Coronary artery (tissue), 2 donors: ENCODE results near the gene LHFPL3.
A peak's percentile ranks its signal among the peaks of the same experiment; 100 is the strongest.

Experiments
- DNase-seq: peaks from one replicate; pipeline ENCODE4 v3.0.0-alpha.2; 2017; ENCODE audit warnings: low spot score
- H3K27ac ChIP-seq, 2 donors: fragments of 200-600 bp; sonication (generic); one replicate each; pipeline ENCODE4 v1.5.1; 2016 to 2019
- H3K4me3 ChIP-seq: fragments of 200-600 bp; sonication (generic); 2 replicates; pipeline ENCODE4 v1.5.1; 2016; ENCODE audit warnings: mild to moderate bottlenecking, moderate library complexity
- CTCF ChIP-seq: fragments of 200-600 bp; sonication (generic); IDR thresholded peaks from one replicate; pipeline ENCODE4 v1.5.1; 2019; ENCODE audit warnings: antibody characterized with exemption

Gene LHFPL3

DNA sequence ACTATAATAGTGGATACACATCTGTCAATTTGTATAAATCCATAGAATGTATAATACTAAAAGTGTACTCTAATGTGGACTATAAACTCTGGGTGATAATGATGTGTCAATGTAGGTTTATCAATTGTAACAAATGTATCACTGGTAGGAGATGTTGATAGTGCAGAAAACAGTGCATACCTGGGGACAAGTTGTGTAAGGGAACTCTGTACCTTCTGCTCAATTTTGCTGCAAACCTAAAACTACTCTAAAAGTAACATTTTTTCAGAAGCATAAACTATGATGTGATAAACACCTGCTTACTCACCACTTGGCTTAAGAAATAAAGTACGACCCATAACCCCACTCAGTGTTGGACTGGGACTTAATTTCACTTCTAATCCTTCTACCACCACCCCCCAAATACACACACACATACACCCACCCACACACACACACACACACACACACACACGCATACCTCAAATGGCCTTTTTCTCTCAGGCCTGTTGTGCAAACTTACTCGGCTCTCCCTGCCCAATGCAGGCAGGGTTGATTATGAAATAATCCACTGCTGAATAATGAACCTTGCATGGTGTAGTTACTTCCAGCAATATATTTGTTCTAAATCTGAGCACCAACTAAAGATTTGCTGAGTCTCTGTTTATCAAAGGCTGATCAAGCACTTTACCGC is 531.5 kb downstream of the LHFPL3 start:
- H3K4me3 ChIP-seq = no peak overlapping the region
- no peak for TF ChIP-seq CTCF
- H3K27ac ChIP-seq = no peak overlapping the region
- no peak for DNase-seq

GRCh38 chr7:104861729-104862390 is 533.5 kb downstream of the LHFPL3 start:
- Histone ChIP-seq H3K4me3 (no peak overlapping the region), H3K27ac (no peak overlapping the region)
- no peak for TF ChIP-seq CTCF
- no peak for DNase-seq

DNA sequence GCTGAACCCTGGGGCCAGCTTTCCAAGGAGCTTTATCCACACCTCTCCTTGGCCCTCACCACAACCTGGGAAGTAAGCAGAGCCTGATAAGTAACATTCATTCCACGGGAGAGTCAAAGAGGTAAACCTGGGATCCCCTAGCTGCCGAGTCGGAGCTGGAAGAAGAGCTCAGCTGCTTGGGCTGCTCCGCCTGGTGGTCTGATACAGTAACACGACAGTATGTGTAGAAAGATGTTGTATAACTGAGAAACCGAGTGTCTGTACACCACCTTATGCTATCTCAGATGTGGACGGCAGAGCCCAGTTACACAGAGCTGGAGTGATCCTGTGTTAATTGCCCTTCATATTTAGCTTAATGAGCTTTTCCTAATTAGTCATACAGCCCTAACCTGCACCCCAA is 534.3 kb downstream of the LHFPL3 start:
- TF ChIP-seq CTCF = no peak
- no peak for DNase-seq
- Histone ChIP-seq H3K4me3 (no peak overlapping the region), H3K27ac (no peak overlapping the region)

- Histone ChIP-seq H3K27ac (no peak overlapping the region), H3K4me3 (no peak overlapping the region)
- no peak for DNase-seq
- no peak for TF ChIP-seq CTCF
Measured at GRCh38 chr7:104873401-104873800, 545.0 kb downstream of the LHFPL3 start.

GRCh38 chr7:104878577-104878976 is 550.2 kb downstream of the LHFPL3 start:
- DNase-seq = no peak
- Histone ChIP-seq H3K4me3 (no peak overlapping the region), H3K27ac (no peak overlapping the region)
- no peak for TF ChIP-seq CTCF

DNA sequence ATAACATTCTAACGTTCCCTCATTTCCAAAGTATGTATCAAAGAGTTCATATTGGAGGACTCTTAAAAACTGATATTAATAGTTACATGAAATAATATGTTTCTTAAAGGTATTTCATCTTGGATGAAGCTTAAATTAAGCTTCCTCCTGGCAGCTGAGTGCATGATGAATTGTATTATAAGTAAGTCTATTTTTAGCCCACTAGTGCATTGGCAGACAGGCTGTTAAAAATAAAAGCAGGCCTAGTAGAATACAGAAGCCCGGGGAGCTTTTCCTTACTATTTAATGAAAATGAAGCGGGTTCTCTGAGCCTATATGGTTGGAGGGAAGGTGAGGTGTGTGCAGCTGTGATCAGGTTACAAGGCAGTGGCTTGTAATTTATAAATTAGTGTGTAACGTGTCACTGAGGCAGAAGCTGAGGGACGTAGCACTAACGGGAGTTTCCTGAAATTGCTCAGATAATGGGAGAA is 554.9 kb downstream of the LHFPL3 start:
- no peak for TF ChIP-seq CTCF
- Histone ChIP-seq H3K27ac (peak overlapping the region; percentile 80 to 85), H3K4me3 (peak overlapping the region; percentile 39)
- no peak for DNase-seq
